Fibroblast of lung (primary cell): ENCODE measurements around the gene MAP3K6. TPM values are rescaled to one million over a fixed set of nuclear protein-coding genes. Genes with fewer than 3 reads are reported as not detected.

Experiments
- DNase-seq, 2 donors: peaks; one replicate each; pipeline versions ENCODE4 v3.0.0 to v3.0.0-alpha.2; 2010; ENCODE audit warnings: low read depth in 2 of 2
- H2AFZ ChIP-seq: 2 replicates; pipeline ENCODE4 v1.5.1; 2012; ENCODE audit warnings: low read length, control low read depth, inconsistent platforms
- H3K27ac ChIP-seq: 2 replicates; pipeline ENCODE4 v1.5.1; 2011; ENCODE audit warnings: low read length, control low read depth; ENCODE audit not compliant: insufficient read depth
- H3K27me3 ChIP-seq: 2 replicates; pipeline ENCODE4 v1.5.1; 2011; ENCODE audit warnings: mild to moderate bottlenecking, low read length; ENCODE audit not compliant: control insufficient read depth, insufficient read depth
- H3K36me3 ChIP-seq: 2 replicates; pipeline ENCODE4 v1.5.1; 2011; ENCODE audit warnings: low read length; ENCODE audit not compliant: control insufficient read depth, insufficient read depth
- H3K4me1 ChIP-seq: 2 replicates; pipeline ENCODE4 v1.5.1; 2011; ENCODE audit warnings: low read length; ENCODE audit not compliant: control insufficient read depth, insufficient read depth; ENCODE audit errors: extremely low read depth
- H3K4me2 ChIP-seq: 2 replicates; pipeline ENCODE4 v1.5.1; 2011; ENCODE audit warnings: low read length, control low read depth; ENCODE audit not compliant: insufficient read depth; ENCODE audit errors: extremely low read depth
- H3K4me3 ChIP-seq, 4 experiments: fragments of 200-600 bp in 1 of 4; sonication (generic) in 1 of 4; replicated peaks in 1 of 4; 2 replicates each; pipeline ENCODE4 v1.5.1; 2011 to 2016; ENCODE audit warnings: low read length in 4 of 4, low read depth in 3 of 4, mild to moderate bottlenecking in 3 of 4, control low read depth in 2 of 4, inconsistent platforms in 1 of 4, mixed read lengths in 1 of 4; ENCODE audit not compliant: insufficient read depth in 1 of 4; ENCODE audit errors: control extremely low read depth in 1 of 4
- H3K79me2 ChIP-seq: 2 replicates; pipeline ENCODE4 v1.5.1; 2012; ENCODE audit warnings: mild to moderate bottlenecking, low read length, inconsistent platforms; ENCODE audit not compliant: control insufficient read depth, insufficient read depth
- H3K9ac ChIP-seq: 2 replicates; pipeline ENCODE4 v1.5.1; 2011; ENCODE audit warnings: mild to moderate bottlenecking, low read length, control low read depth; ENCODE audit not compliant: insufficient read depth
- H3K9me3 ChIP-seq: 2 replicates; pipeline ENCODE4 v1.5.1; 2012; ENCODE audit warnings: low read depth, low read length; ENCODE audit not compliant: control insufficient read depth, insufficient read depth
- H4K20me1 ChIP-seq: 2 replicates; pipeline ENCODE4 v1.5.1; 2011; ENCODE audit warnings: low read length; ENCODE audit not compliant: control insufficient read depth, insufficient read depth; ENCODE audit errors: extremely low read depth
- EZH2 ChIP-seq: IDR thresholded peaks from 2 replicates; pipeline ENCODE4 v1.5.1; 2012; ENCODE audit warnings: low read length, control low read depth, mild to moderate bottlenecking; ENCODE audit errors: missing control alignments
- polyA plus RNA-seq, 2 donors: library from polyadenylated mRNA; depleted of rRNA in 1 of 2; stranded (reverse) in 1 of 2; unstranded in 1 of 2; fragments of >200 nt; gene quantifications; 2 replicates each; pipeline ENCODE4 v1.2.1, GENCODE V29; 2011 to 2012; ENCODE audit warnings: missing spikeins in 1 of 2
- total RNA-seq: library from RNA; depleted of rRNA; stranded (reverse); fragments of >200 nt; gene quantifications from 2 replicates; pipeline ENCODE4 v1.2.1, GENCODE V29; 2014
- TF ChIP-seq, protein P1 (sequence below), 2 donors: IDR thresholded peaks in 1 of 2; conservative IDR thresholded peaks in 1 of 2; 1 replicate in 1 of 2; 2 replicates in 1 of 2; pipeline ENCODE4 v1.5.1; 2011 to 2012; ENCODE audit warnings: low read length in 2 of 2, control low read depth in 1 of 2, inconsistent platforms in 1 of 2, low read depth in 1 of 2, mild to moderate bottlenecking in 1 of 2

MAP3K6 gene
- total and polyA plus RNA-seq, 2 donors (not counting 1 experiment from before 2014, with no cell fraction given) = 8.3 to 11.5 TPM

- Histone ChIP-seq H3K4me3 (peak overlapping the region in 3 of 4 experiments; percentile 21 to 51 (median 29)), H3K27ac (no peak overlapping the region), H3K79me2 (no peaks in the 10 kb centered on the region), H3K9ac (peak overlapping the region; percentile 2), H3K9me3 (no peaks in the 10 kb centered on the region), H3K27me3 (no peaks in the 10 kb centered on the region), H2AFZ (no peak overlapping the region), H3K36me3 (no peaks in the 10 kb centered on the region), H3K4me2 (peak overlapping the region; percentile 78), H4K20me1 (no peaks in the 10 kb centered on the region), H3K4me1 (no peaks in the 10 kb centered on the region)
- TF ChIP-seq EZH2 = no peak
- TF ChIP-seq, protein P1, sequence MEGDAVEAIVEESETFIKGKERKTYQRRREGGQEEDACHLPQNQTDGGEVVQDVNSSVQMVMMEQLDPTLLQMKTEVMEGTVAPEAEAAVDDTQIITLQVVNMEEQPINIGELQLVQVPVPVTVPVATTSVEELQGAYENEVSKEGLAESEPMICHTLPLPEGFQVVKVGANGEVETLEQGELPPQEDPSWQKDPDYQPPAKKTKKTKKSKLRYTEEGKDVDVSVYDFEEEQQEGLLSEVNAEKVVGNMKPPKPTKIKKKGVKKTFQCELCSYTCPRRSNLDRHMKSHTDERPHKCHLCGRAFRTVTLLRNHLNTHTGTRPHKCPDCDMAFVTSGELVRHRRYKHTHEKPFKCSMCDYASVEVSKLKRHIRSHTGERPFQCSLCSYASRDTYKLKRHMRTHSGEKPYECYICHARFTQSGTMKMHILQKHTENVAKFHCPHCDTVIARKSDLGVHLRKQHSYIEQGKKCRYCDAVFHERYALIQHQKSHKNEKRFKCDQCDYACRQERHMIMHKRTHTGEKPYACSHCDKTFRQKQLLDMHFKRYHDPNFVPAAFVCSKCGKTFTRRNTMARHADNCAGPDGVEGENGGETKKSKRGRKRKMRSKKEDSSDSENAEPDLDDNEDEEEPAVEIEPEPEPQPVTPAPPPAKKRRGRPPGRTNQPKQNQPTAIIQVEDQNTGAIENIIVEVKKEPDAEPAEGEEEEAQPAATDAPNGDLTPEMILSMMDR (conservative IDR thresholded peaks at IDR 0.05 in 1 of 2, IDR thresholded peaks at IDR 0.05 in 1 of 2; ENCODE audit: low read depth in 1 of 2, low read length in 2 of 2) = no peak
- peak; percentile 60 to 78 for DNase-seq
Measured at GRCh38 chr1:27349784-27350662, 16.7 kb downstream of the MAP3K6 start.

GRCh38 chr1:27348861-27349783 is 17.6 kb downstream of the MAP3K6 start:
- Histone ChIP-seq H3K36me3 (no peaks in the 10 kb centered on the region), H3K9ac (no peak overlapping the region), H3K4me2 (peak overlapping the region; percentile 78), H3K4me1 (no peaks in the 10 kb centered on the region), H3K79me2 (no peaks in the 10 kb centered on the region), H3K4me3 (peak overlapping the region in 3 of 4 experiments; percentile 21 to 51 (median 29)), H2AFZ (no peak overlapping the region), H3K27ac (no peak overlapping the region), H3K27me3 (no peaks in the 10 kb centered on the region), H3K9me3 (no peaks in the 10 kb centered on the region), H4K20me1 (no peaks in the 10 kb centered on the region)
- TF ChIP-seq, protein P1 (conservative IDR thresholded peaks at IDR 0.05 in 1 of 2, IDR thresholded peaks at IDR 0.05 in 1 of 2; ENCODE audit: low read depth in 1 of 2, low read length in 2 of 2) = no peak
- no peak for TF ChIP-seq EZH2
- peak in 1 of 2 donors; percentile 45 for DNase-seq
